Motor neuron (in vitro differentiated cells): ENCODE measurements around the gene ANKRD10. TPM values are rescaled to one million over a fixed set of nuclear protein-coding genes. Genes with fewer than 3 reads are reported as not detected.

ENCODE experiments used
- ATAC-seq, 8 experiments: fragments of 200-7000 bp; cut with Tn5 transposase; replicated peaks in 6 of 8; 2 replicates each; pipeline ENCODE4 v1.8.0; 2021; ENCODE audit warnings: mild to moderate bottlenecking in 8 of 8, moderate library complexity in 8 of 8
- H3K27ac ChIP-seq, 2 donors: fragments of 250-450 bp; sonication (Bioruptor Pico); 2 replicates each; pipeline ENCODE4 v1.9.0; 2021; ENCODE audit warnings: antibody characterized with exemption in 2 of 2, mild to moderate bottlenecking in 2 of 2, moderate library complexity in 1 of 2
- H3K4me1 ChIP-seq, 2 donors: fragments of 250-450 bp; sonication (Bioruptor Pico); replicated peaks in 1 of 2; 2 replicates each; pipeline ENCODE4 v1.6.1; 2021; ENCODE audit warnings: antibody characterized with exemption in 2 of 2, mild to moderate bottlenecking in 2 of 2, moderate library complexity in 1 of 2
- H3K4me3 ChIP-seq, 5 donors: fragments of 250-450 bp; sonication (Bioruptor Pico); 2 replicates each; pipeline ENCODE4 v1.9.0; 2021; ENCODE audit warnings: antibody characterized with exemption in 5 of 5, mild to moderate bottlenecking in 5 of 5, moderate library complexity in 4 of 5
- WGBS, 10 experiments: fragments of 450-650 bp; shearing (Covaris generic); methylation state at CpG; one replicate each; pipeline ENCODE4 v1.0.0; 2022; 5-methylcytosine and 5-hydroxymethylcytosine counted together
- in situ Hi-C, 9 experiments: fragments of 400-800 bp; cut with MboI; loops; one replicate each; pipeline ENCODE4 v1.15.0; 2021; ENCODE audit warnings: low sequenced_read_pairs in 9 of 9, low pct_unique_long_range_greater_than_20kb in 2 of 9; ENCODE audit not compliant: unreplicated experiment in 9 of 9
- total RNA-seq, 8 experiments: library from RNA; unstranded; fragments of 300-600 nt; gene quantifications; 2 replicates each; pipeline versions ENCODE4 v1.2.3 to v1.2.4, GENCODE V29; 2022

Gene ANKRD10
- total RNA-seq, 8 experiments from 2014 or later: 75.5 to 247 (median 108) TPM

DNA sequence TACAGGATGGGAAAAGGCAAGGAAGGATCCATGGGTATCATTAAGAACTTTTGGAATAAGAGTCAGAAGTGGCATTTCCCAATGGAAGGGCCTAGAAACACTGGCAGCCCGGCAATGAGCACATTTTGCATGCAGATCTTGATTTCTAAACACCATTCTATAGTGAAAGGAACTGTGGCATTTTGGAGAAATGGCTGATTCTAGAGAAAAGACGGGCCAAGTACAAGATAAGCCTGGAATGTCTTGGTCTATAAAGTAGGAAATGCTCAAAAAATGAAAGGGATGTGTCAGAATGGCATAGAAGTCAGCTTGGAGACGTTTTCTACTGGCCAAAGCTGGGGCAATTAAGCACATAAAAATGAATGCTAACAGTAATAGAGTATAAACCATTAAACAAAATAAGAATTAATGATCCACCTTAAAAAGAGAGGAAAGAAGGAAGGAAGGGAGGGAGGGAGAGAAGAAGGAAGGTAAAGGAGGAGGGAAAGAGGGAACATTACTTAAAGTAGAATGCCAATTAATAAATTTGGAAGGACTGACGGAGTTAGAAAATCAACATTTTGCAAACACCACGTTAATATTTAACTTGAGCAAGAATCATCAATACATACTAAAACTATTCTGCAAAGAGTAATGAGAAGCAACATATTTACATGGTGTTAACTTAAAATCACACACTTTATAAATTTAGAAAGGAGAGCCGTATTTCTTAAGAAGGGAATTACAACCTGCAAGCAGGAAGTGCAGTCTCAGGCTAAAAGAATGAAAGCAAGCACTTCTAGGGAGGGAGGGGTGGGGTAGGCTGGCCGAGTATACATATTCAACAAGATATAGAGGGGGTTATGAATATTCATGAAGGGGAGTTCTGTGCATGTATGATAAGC, 78.9 kb downstream of the ANKRD10 start:
- in situ Hi-C loops: no loop called here
- Histone ChIP-seq H3K4me1 (no peaks in the 10 kb centered on the region), H3K27ac (no peak overlapping the region), H3K4me3 (no peak overlapping the region)
- ATAC-seq: peak in 3 of 8 experiments; percentile 48 to 66 (median 61)
- 49 to 82% (median 67%) methylated on average over 1 to 6 of the region's 7 CpGs for WGBS, 10 experiments

- Histone ChIP-seq H3K4me1 (no peaks in the 10 kb centered on the region), H3K27ac (no peak overlapping the region), H3K4me3 (no peak overlapping the region)
- WGBS, 10 experiments: 44 to 89% (median 78%) methylated on average over 1 to 7 of the region's 7 CpGs; no CpG with 5 or more reads in 3 of the 10 experiments
- in situ Hi-C loops: no loop called here
- ATAC-seq: no peak
Observed at GRCh38 chr13:110834572-110834971, 80.3 kb downstream of the ANKRD10 start.

- no peak overlapping the region for H3K4me3 ChIP-seq
- H3K27ac ChIP-seq: no peak overlapping the region
- no peak for ATAC-seq
- H3K4me1 ChIP-seq: no peaks in the 10 kb centered on the region
- in situ Hi-C loops: no loop called here
- 37 to 100% (median 67%) methylated on average over 1 to 5 of the region's 10 CpGs; no CpG with 5 or more reads in 1 of the 10 experiments for WGBS, 10 experiments
Observed at GRCh38 chr13:110832531-110832930, 82.3 kb downstream of the ANKRD10 start.

GRCh38 chr13:110832205-110832479, 82.7 kb downstream of the ANKRD10 start:
- H3K4me1 ChIP-seq: no peaks in the 10 kb centered on the region
- H3K4me3 ChIP-seq: no peak overlapping the region
- ATAC-seq: no peak
- in situ Hi-C loops: no loop called here
- no peak overlapping the region for H3K27ac ChIP-seq
- WGBS, 10 experiments: 100% methylated on average over 1 of the region's 3 CpGs; no CpG with 5 or more reads in 9 of the 10 experiments

DNA sequence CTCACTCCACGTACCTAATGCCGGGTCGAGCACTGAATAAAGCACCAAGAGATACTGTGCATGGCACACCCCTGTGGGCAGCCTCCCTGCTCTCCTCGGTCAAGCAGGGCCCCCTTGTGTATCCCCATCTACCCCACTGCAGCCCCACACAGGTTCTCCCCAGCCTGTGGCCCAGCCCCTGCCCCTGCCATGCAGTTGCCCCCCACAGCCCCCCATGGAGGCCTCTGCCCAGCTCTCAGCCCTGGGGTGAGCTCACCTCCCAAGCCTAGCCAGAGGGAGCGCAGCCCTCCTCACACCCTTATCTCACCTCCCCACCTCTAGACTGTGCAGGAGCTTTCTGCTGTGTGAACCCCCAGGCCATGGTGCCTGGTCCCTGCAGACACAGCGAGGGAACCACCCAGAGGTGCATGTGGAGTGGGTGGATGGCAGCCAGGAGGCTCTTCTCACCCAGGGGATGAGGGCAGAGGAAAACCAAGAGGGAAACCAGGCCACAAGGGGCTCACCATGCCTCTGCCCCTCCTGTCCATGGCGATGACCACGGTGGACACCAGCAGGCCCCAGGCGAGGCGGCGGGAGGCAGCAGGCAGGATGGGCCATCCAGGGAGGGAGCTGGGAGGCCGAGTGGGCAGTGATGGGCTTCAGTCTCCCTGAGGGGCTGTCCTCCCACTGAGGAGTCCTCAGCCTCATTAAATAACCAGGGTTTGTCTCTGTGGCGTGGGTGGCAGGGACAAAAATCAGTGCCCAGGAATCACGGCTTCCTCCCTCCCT, 83.2 kb downstream of the ANKRD10 start:
- WGBS, 10 experiments: no CpG with 5 or more reads among the region's 14 CpGs
- ATAC-seq: no peak
- H3K4me3 ChIP-seq: no peak overlapping the region
- in situ Hi-C loops: no loop called here
- H3K27ac ChIP-seq: no peak overlapping the region
- H3K4me1 ChIP-seq: no peaks in the 10 kb centered on the region

DNA sequence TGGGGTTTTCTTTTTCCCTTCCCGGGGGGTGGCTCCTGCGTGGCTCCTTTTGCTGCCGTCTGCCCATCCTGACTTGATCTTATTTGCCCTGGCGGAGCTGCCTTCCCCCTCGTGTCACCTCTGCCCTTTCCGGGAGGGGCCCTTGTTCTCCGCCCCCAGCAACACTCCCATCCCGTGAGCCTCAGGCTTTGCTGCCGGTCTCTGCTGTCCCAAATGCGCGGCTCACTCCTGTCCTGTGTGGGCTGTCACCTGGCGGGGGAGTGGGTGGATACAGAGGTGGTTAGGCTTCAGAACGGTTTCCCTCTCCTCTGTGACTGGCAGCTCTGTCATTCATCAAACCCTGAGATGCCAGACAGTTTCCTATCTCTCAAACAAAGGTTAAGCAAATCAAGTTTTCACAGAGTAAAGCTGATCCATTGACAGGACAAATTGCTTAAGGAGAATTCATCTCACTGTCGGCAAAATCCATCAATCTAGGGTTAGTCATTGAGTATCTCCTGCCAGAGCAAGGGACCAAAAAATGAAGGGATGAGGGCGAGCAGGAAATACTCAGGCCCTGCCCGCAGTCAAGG, 84.0 kb downstream of the ANKRD10 start:
- 50 to 90% (median 69%) methylated on average over 1 to 4 of the region's 16 CpGs; no CpG with 5 or more reads in 4 of the 10 experiments for WGBS, 10 experiments

DNA sequence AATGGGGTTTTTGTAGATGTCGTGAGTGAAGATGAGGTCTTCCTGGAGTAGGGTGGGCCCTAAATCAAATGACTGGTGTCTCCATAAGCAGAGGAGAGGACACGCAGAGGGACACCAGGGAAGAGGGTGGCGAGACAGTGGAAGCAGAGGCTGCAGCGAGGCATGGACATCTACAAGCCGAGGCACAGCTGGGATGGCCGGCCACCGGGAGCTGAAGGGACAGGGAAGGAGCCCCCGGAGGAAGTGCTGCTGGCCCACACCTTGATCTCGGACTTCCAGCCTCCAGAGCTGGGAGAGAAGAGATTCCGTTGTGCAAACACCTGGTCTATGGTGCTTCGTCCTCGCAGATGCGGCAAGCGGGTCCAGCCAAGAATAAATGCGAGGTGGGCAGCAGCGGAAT, 84.5 kb downstream of the ANKRD10 start:
- Histone ChIP-seq H3K4me1 (no peaks in the 10 kb centered on the region), H3K27ac (no peak overlapping the region), H3K4me3 (no peak overlapping the region)
- 46 to 93% (median 85%) methylated on average over 1 to 13 of the region's 16 CpGs; no CpG with 5 or more reads in 3 of the 10 experiments for WGBS, 10 experiments
- in situ Hi-C loops: no loop called here
- ATAC-seq: no peak

More for the DNA sequence above, 84.0 kb downstream of the ANKRD10 start:
- no peak for ATAC-seq
- in situ Hi-C loops: no loop called here
- Histone ChIP-seq H3K4me1 (no peaks in the 10 kb centered on the region), H3K27ac (no peak overlapping the region), H3K4me3 (no peak overlapping the region)

GRCh38 chr13:110829486-110829885, 85.4 kb downstream of the ANKRD10 start:
- ATAC-seq: no peak
- no peaks in the 10 kb centered on the region for H3K4me1 ChIP-seq
- WGBS, 10 experiments: 86 to 100% (median 94%) methylated on average over 3 to 7 of the region's 8 CpGs; no CpG with 5 or more reads in 6 of the 10 experiments
- no peak overlapping the region for H3K27ac ChIP-seq
- no peak overlapping the region for H3K4me3 ChIP-seq
- in situ Hi-C loops: no loop called here

DNA sequence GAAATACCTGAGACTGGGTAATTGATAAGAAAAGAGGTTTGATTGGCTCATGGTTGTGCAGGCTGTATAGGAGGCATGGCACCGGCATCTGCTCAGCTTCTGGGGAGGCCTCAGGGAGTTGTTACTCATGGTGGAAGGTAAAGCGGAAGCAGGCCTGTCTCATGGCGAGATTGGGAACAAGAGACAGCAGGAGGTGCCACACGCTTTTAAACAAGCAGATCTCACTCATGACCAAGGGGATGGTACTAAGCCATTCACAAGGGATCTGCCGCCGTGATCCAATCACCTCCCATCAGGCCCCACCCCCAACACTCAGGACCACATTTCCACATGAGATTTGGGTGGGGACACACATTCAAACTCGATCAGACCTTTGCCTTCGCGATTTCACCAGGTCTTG, 86.2 kb downstream of the ANKRD10 start:
- H3K4me1 ChIP-seq: no peaks in the 10 kb centered on the region
- H3K27ac ChIP-seq: no peak overlapping the region
- in situ Hi-C loops: no loop called here
- ATAC-seq: no peak
- no peak overlapping the region for H3K4me3 ChIP-seq
- WGBS, 10 experiments: 67 to 89% (median 83%) methylated on average over 1 to 5 of the region's 9 CpGs; no CpG with 5 or more reads in 3 of the 10 experiments

Other genes starting within 250 kb of the ANKRD10 start
- gene CARS2, start 209.0 kb downstream of the ANKRD10 start, total RNA-seq: 10 to 100 TPM; 35.6 to 64.2 (median 55.0) TPM
- 10 to 100 TPM in 5 of 8 experiments, 1 to 10 TPM in 3; 4.7 to 21.8 (median 10.6) TPM for gene ING1, start 201.4 kb downstream of the ANKRD10 start, total RNA-seq
- gene ARHGEF7, start 200.2 kb upstream of the ANKRD10 start, total RNA-seq: 10 to 100 TPM; 27.9 to 56.9 (median 50.5) TPM